Measurements from ENCODE around the gene CAMK4.

Gene CAMK4

DNA sequence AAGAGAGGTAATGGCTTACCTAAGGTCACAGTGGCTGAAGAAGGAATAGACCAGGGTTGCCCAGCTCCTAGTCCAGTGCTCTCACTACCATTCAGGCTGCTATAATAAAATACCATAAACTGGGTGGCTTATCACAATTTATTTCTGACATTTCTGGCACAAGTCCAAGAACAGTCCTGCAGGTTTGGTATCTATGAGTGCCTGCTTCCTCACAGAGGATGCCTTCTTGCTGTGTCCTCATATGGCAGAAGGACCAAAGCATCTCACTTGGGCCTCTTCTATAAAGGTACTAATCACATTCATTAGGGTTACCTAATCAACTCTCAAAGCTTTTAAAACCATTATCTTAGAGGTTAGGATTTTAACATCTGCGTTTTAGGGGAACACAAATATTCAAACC lies 271.0 kb downstream of the CAMK4 start (continued):
- TF ChIP-seq IKZF3 (tag by site-specific recombination; IDR thresholded peaks at IDR 0.05) (no peak), ZNF10 (tag by site-specific recombination; IDR thresholded peaks at IDR 0.05) (no peak), ZNF335 (tag by site-specific recombination; conservative IDR thresholded peaks at IDR 0.05) (no peak), ZNF174 (tag by site-specific recombination; IDR thresholded peaks at IDR 0.05) (no peak), ZNF660 (tag by site-specific recombination; IDR thresholded peaks at IDR 0.05) (no peak), ZNF48 (tag by site-specific recombination; IDR thresholded peaks at IDR 0.05) (no peak), ZFP37 (tag by site-specific recombination; IDR thresholded peaks at IDR 0.05) (no peak)

DNA sequence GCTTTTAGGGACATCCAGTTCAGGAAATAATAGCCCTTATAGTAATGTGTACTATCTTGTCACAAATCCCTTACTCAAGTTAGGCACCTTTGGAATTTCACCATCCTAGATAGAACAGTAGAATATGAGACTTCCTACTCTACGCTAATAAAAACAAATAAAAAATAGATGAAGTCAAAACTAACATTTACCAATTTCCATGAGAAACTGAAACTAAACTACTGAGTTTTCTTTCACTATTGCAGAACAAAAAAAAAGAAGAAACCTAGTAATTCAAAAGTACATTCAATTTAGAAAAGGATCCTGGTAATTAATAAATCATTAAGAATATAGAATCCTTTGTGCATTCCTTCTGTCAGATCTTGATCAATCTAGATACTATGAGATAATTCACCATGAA lies 274.2 kb downstream of the CAMK4 start:
- Histone ChIP-seq H3K27ac (ENCODE audit: extremely low read depth, low read depth, low read length) (no peak overlapping the region), H3K4me3 (ENCODE audit: low read depth, low read length) (no peak overlapping the region), H3K36me3 (ENCODE audit: control insufficient read depth in 2 of 2, insufficient read depth in 1 of 2, low read length in 2 of 2) (peaks cover 23 to 25% of the 10 kb centered on the region in 2 experiments), H3K9me3 (ENCODE audit: control insufficient read depth, insufficient read depth, low read depth, low read length) (no peaks in the 10 kb centered on the region), H3K4me1 (ENCODE audit: control insufficient read depth, insufficient read depth, low read length) (peaks cover 13% of the 10 kb centered on the region)
- TF ChIP-seq ZSCAN16 (tag by site-specific recombination; IDR thresholded peaks at IDR 0.05) (no peak), ZNF530 (tag by site-specific recombination; IDR thresholded peaks at IDR 0.05; ENCODE audit: low read depth) (no peak), ZNF555 (tag by site-specific recombination; conservative IDR thresholded peaks at IDR 0.05) (no peak), ZBTB48 (tag by site-specific recombination; IDR thresholded peaks at IDR 0.05) (peak; percentile 50; the same call in 1 of the 2 replicates)
- ChIA-PET CTCF (interaction anchor here (0.9 kb wide), 1 partner anchor 20 kb away, joined by 3 read pairs; no protein-coding TSS in a partner anchor), POLR2A (no interaction called here)

DNA sequence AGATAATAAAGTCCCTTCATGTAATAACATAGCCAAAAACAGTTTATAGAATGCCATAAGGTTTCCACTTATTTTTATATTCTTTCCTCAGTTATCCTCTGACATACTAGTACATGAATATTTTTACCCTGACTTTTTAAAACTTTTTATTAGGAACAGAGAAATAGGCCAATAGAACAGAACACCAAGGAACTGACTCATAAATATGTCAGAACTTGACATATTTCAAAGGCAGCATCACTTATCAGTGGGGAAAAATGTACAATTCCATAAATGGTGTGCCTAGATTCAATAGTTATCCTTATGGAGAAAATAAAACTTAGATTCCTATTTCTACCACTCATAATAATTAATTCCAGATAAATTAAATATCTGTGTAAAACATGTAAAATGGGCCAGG lies 278.8 kb downstream of the CAMK4 start:
- no peak overlapping the region for H3K4me3 ChIP-seq (ENCODE audit: low read depth, low read length)

DNA sequence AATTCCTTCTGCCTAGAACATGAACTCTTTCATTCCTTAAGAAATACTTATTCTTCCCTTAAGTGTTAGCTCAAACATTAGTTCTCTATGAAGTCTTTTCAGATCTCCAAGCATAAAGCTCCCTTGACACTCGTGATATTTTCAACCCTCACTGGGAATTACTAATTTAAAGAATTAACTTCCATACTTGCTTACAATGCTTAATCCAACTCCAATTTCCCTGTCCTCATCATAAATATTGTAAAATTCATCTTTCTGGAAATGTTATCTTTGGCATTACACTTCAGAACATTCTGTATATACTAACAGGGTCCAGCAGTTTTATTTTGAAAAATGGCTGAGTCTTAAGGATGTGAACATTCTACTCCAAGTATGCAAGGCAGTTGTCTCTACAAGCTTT lies 280.9 kb downstream of the CAMK4 start:
- Histone ChIP-seq H3K4me1 (ENCODE audit: control insufficient read depth, insufficient read depth, low read length) (peaks cover 13% of the 10 kb centered on the region; the same call in 1 of the 2 replicates), H3K27ac (ENCODE audit: extremely low read depth, low read depth, low read length) (no peak overlapping the region), H3K36me3 (ENCODE audit: control insufficient read depth in 2 of 2, insufficient read depth in 1 of 2, low read length in 2 of 2) (peaks cover 10 to 17% of the 10 kb centered on the region in 2 experiments), H3K4me3 (ENCODE audit: low read depth, low read length) (no peak overlapping the region), H3K9me3 (ENCODE audit: control insufficient read depth, insufficient read depth, low read depth, low read length) (no peaks in the 10 kb centered on the region)
- CTCF ChIA-PET: interaction anchor here (0.7 kb wide), 1 partner anchor 189 kb away, joined by 7 read pairs; no protein-coding TSS in a partner anchor
- POLR2A ChIA-PET: no interaction called here
- TF ChIP-seq ZNF510 (tag by site-specific recombination; IDR thresholded peaks at IDR 0.05; ENCODE audit: insufficient replicate concordance) (no peak), ZEB2 (tag by site-specific recombination; IDR thresholded peaks at IDR 0.05) (no peak), HOXC10 (CRISPR knock-in tag; IDR thresholded peaks at IDR 0.05) (no peak), SCRT1 (tag by site-specific recombination; IDR thresholded peaks at IDR 0.05; ENCODE audit: borderline replicate concordance) (no peak), ZNF585B (tag by site-specific recombination; IDR thresholded peaks at IDR 0.05) (no peak)

More for the DNA sequence above, 278.8 kb downstream of the CAMK4 start:
- Histone ChIP-seq H3K4me1 (ENCODE audit: control insufficient read depth, insufficient read depth, low read length) (0 out of 2 replicates have a peak, but pooled peaks cover 5% of the 10 kb centered on the region), H3K36me3 (ENCODE audit: control insufficient read depth in 2 of 2, insufficient read depth in 1 of 2, low read length in 2 of 2) (peaks cover 23 to 26% of the 10 kb centered on the region in 2 experiments), H3K27ac (ENCODE audit: extremely low read depth, low read depth, low read length) (no peak overlapping the region), H3K9me3 (ENCODE audit: control insufficient read depth, insufficient read depth, low read depth, low read length) (no peaks in the 10 kb centered on the region)
- TF ChIP-seq, protein P1, sequence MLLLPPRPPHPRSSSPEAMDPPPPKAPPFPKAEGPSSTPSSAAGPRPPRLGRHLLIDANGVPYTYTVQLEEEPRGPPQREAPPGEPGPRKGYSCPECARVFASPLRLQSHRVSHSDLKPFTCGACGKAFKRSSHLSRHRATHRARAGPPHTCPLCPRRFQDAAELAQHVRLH (tag by site-specific recombination; IDR thresholded peaks at IDR 0.05): no peak
- TF ChIP-seq ZNF747 (tag by site-specific recombination; IDR thresholded peaks at IDR 0.05): no peak
- no peak for TF ChIP-seq SETDB1 (IDR thresholded peaks at IDR 0.05; ENCODE audit: insufficient read length, low read length)
- no peak for TF ChIP-seq BCL11A (tag by site-specific recombination; IDR thresholded peaks at IDR 0.05; ENCODE audit: low read depth)
- ChIA-PET CTCF (no interaction called here), POLR2A (no interaction called here)

All from HEK293 (cell line).